Measurements from ENCODE around the gene MAST1.
"Not testable (repeated sequence)": the region's sequence is repeated elsewhere in the genome, so short reads cannot be mapped to it uniquely, and the experiment has no call there.

MAST1 gene

GRCh38 chr19:12873891-12874745, 35.8 kb downstream of the MAST1 start:
- no peak for DNase-seq

GRCh38 chr19:12875086-12875485, 36.8 kb downstream of the MAST1 start:
- DNase-seq = no peak

GRCh38 chr19:12880551-12881171, 42.3 kb downstream of the MAST1 start:
- DNase-seq = no peak

GRCh38 chr19:12881172-12881808, 43.0 kb downstream of the MAST1 start, which contains the start of gene DNASE2:
DNASE2 (minus strand) TSS chr19:12881449; CDS start chr19:12881375, 74 bp downstream.
- peak; percentile 92 for DNase-seq

- no peak for DNase-seq
Observed at GRCh38 chr19:12882589-12882988, 44.3 kb downstream of the MAST1 start.

- DNase-seq = no peak
Observed at GRCh38 chr19:12884202-12884601, 45.9 kb downstream of the MAST1 start.

GRCh38 chr19:12884627-12884925, 46.3 kb downstream of the MAST1 start:
- DNase-seq = no peak

GRCh38 chr19:12884926-12885748, 46.8 kb downstream of the MAST1 start:
- peak; percentile 59 for DNase-seq

- DNase-seq = no peak
Observed at GRCh38 chr19:12885749-12886650, 47.7 kb downstream of the MAST1 start.

- DNase-seq = no peak
Observed at GRCh38 chr19:12886651-12886968, 48.3 kb downstream of the MAST1 start.

GRCh38 chr19:12886969-12887747, 48.8 kb downstream of the MAST1 start, which contains the start of gene KLF1:
KLF1 (minus strand) TSS chr19:12887201; CDS start chr19:12887140, 61 bp downstream.
- DNase-seq = no peak

- DNase-seq = no peak
Observed at GRCh38 chr19:12888006-12888603, 49.8 kb downstream of the MAST1 start.

GRCh38 chr19:12890299-12890786, 52.0 kb downstream of the MAST1 start:
- DNase-seq = not testable (repeated sequence)

GRCh38 chr19:12890787-12891552, 52.7 kb downstream of the MAST1 start, which contains the start of gene GCDH:
GCDH (plus strand) TSS chr19:12891160; CDS start chr19:12891305, 145 bp downstream.
- DNase-seq = peak; percentile 94

GRCh38 chr19:12891553-12892021, 53.3 kb downstream of the MAST1 start:
- DNase-seq = no peak

- no peak for DNase-seq
Observed at GRCh38 chr19:12893582-12893981, 55.3 kb downstream of the MAST1 start.

- DNase-seq = no peak
Observed at GRCh38 chr19:12896460-12896859, 58.1 kb downstream of the MAST1 start.

- DNase-seq = no peak
Observed at GRCh38 chr19:12899891-12900518, 61.7 kb downstream of the MAST1 start.

GRCh38 chr19:12907166-12907565, 68.9 kb downstream of the MAST1 start:
- no peak for DNase-seq

Data from right forelimb (tissue), 1 donor.